ENCODE data around the gene MEGF6.

The MEGF6 gene

GRCh38 chr1:3533067-3534048, 78.0 kb downstream of the MEGF6 start:
- DNase-seq: no peak

DNA sequence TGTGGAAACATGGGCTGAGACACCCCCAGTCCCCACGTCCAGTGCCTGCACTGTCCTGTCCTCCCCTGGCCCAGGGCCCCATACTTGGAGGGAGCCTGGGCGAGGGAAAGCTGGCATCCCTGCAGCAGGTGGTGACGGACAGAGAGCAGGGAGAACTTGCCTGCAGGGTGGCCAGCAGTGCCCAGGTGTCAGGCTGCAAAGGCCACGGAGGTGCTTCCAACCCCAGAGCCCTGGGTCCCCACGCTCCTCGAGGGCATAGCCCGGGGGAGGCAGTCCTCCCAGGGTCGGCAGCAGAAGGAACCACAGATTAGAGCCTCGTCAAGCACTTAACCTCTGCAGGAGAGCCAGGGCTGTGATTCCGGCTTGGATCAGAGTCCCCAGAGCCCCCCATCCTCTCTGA, 79.4 kb downstream of the MEGF6 start:
- no peak for DNase-seq

DNA sequence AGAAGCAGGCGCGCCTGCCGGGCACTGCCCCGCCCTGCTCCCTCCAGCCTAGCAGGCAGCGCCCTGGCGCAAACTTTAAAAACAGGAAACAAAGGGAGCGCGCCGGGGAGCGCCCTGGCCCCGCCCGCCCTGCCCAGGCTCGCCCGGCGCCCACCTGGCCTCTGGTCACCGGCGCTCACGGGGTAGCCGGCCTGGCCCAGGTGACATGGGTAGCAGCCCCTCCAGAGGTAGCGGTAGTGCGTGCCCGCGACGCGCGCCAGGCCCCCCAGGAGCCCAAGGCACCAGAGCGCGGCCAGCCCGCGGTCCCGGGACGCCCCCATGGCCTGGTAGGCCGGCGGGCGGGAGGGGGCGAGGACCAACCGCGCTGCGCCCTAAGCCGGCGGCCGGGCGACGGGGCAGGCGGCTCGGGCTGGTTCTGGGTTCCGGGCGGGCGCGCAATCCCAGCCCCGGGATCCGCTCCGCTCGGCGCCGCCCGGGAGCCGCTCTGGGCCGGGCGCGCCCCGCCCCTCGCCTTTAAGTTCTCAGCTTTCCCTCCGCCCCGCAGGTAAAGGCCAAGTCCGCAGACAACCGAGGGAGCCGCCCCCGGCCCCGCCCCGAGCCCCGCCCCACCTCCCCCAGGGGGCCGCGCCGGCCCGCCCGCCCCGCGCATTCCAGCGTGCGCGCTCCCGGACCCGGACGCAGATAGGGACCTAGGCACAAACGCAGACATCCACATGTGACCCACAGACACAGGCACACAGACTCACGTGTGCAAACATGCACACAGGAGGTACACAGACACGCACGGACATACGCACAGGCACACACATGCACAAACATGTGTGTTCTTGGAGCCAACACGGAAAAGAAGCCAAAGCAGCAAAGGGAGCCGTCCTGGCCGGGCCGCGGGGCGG, 80.1 kb downstream of the MEGF6 start:
- peak; percentile 77 for DNase-seq

DNA sequence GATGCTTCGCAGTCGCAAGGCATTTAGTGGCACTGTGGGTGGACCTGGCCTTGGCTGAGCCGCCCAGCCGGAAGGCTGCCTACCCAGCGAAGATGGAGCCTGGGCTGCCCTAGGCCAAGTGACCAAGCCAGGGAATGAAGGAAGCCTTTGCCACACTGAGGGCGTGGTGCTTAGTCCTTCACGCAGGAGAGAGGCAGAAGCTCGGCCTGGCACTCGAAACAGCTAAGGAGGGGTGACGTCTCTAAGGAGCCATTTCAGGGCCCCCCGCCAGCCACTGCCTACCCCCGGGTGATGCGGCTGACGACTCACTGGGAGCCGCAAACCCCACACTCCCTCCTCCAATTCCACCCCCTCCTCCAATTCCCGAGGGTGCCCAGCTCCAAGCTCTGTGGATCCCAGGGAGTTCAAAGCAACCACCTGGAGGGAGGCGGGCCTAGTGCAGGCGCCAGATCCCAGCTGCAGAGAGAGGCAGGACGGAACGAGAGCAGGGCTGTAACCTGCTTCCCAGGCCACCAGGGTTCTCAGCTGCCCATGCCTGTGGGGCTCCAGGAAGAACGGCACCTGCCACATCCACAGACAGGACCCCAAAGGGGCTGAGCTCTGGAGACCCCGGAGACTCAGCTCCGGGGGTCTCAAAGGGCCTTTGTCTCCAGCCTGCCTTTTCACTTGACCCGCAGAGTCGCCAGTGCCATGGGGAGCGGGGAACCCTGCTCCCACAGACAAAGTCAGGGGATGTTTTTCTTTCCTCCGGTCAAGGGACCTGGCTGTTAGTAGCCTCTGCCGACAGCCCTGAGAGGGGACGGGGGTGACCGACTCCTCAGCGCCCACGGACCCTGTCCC, 81.0 kb downstream of the MEGF6 start:
- DNase-seq: peak; percentile 88

GRCh38 chr1:3529099-3529729, 82.1 kb downstream of the MEGF6 start:
- no peak for DNase-seq

DNA sequence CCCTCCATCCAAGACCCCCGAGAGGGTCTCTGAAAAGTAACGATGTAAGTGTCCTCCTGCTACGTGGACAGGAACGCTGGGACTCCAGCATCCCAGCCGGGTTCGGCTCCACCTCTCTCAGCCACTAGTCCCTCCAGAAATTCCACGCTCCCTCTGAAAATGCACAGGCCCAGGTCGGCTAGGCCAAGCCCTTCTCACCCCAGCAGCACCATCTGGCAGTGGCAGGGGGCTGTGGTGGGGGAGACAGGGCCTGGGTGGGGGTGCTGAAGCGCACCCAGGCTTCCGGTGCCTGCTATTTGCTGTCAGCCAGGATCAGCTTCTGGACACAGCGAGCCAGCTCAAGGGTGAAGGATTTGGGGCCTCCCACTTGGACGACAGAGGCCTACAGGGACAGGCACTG, 83.5 kb downstream of the MEGF6 start:
- DNase-seq: no peak

DNA sequence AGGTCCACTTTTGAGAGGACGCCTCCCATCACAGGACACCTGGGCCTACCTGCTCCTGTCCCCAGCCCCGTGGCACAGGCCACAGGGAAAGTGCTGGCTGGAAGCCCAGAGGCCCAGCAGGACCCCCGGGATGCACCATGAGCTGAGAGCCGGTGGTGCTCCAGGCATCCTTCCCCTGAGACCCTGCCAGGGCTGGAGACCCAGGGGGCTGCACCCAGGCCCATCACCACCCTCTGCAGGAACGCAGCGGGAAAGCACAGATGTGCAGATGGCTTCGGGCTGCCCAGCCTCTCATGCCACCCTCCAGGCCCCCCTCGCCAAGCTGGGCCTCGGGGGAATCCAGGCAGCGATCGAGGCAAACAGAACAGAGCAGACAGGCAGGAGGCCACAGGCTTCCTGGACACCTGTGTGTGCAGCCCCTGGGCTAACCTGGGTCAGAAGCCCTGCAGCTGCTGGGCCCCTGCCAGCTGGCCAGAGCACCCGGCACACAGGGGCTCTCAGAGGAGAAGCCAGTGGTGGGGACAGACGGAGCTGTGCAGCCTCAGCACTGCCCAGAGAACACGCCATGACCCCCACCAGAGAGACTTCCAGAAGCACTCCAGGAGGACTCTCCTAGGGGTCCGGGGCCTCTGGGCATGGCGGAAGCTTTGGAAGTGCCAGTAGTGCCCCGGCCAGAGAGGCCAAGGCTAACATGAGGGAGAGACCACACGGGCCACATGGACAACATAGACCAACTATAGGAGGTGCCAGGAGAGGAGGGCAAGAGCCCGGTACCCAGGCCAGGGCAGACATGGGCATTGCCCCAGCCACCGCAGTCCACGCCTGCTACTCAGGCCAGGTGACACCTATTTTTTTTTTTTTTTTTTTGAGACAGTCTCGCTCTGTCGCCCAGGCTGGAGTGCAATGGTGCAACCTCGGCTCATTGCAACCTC, 85.5 kb downstream of the MEGF6 start:
- peak; percentile 27 for DNase-seq

- DNase-seq: no peak
These were observed 86.6 kb downstream of the MEGF6 start for GRCh38 chr1:3524556-3525203.

GRCh38 chr1:3523980-3524379, 87.3 kb downstream of the MEGF6 start:
- DNase-seq: no peak

DNA sequence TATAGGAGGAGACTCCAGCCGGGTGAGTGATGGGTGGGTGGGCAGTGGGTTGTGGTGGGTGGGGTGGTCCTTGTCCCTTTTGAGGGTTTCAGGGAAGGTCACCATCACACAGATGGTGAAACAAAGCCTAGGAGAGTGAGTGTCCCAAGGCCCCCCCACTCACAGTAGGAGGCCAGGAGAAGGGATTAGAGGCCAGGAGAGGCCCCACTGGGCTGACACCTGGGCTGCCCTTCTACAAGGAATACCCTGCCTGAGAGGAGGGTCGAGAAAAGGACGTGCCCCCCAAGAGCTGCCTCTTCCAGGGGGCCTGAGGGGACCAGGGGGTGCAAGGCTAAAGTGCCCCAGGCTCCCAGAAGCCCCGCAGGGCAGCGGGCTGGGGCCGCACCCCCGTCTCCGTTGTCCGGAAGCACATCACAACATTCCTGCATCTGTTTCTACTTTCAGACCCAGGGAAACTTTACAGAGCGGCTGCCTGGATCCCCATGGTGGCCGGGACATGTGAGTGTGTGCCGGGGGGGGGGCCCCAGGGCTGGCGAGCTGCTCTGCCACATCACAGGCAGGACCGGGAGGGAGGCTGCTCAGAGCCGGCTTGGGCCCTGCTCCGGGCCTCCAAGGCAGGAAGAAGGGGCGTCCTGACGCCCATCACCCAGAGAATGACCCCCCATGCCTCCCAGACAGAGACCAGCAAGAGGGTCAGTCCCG, 88.6 kb downstream of the MEGF6 start:
- no peak for DNase-seq

GRCh38 chr1:3522112-3522511, 89.2 kb downstream of the MEGF6 start:
- DNase-seq: no peak

- DNase-seq: peak; percentile 79
These were observed 89.9 kb downstream of the MEGF6 start for GRCh38 chr1:3521426-3521825.

- no peak for DNase-seq
These were observed 90.6 kb downstream of the MEGF6 start for GRCh38 chr1:3520419-3521378.

DNA sequence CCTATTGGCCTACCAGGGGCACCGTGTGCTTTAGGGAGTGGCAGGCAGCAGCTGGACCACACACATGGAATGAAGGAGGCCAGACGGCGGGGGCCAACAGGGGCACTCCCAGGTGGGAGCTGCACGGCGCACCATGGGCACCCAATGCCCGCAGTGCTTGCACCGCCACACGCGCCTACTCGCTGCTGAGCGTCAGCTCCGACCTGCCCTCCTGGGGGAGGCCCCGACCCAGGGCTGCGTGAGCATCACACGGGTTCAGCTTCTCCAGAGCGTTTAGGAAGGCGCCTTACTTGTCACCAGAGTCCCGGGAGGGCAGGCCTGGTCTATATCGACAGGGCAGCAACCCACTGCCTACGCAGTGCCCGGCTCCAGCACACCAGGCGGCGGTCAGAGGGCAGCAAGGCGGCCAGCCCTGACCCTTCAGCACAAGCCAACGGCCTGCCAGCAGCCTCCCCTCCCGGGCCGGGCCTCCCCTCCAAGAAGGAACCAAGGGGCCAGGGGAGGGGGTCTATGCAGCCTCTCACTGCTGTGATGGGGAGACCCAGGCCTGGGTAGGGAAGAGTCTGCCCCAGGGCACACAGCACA, 91.9 kb downstream of the MEGF6 start:
- DNase-seq: no peak

DNA sequence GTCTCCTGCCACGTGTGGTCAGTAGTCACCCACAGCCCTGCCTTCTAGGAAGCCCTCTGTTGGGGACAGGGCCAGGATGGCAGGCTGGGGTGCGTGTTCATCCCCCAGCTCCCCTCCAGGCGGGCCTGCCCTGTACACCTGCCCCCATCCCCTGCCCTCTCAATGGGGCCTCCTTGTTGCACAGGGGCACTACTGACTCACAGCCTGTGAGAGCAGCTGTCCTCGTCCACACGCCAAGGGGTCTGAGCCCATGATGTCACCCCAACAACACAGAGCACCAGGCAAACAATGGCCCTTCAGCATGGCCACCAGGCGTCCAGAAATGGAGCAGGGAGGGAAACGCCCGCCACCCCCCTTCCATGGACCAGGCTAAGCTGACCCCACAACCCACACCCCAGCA, 92.6 kb downstream of the MEGF6 start:
- no peak for DNase-seq

GRCh38 chr1:3518256-3518655, 93.1 kb downstream of the MEGF6 start:
- no peak for DNase-seq

DNA sequence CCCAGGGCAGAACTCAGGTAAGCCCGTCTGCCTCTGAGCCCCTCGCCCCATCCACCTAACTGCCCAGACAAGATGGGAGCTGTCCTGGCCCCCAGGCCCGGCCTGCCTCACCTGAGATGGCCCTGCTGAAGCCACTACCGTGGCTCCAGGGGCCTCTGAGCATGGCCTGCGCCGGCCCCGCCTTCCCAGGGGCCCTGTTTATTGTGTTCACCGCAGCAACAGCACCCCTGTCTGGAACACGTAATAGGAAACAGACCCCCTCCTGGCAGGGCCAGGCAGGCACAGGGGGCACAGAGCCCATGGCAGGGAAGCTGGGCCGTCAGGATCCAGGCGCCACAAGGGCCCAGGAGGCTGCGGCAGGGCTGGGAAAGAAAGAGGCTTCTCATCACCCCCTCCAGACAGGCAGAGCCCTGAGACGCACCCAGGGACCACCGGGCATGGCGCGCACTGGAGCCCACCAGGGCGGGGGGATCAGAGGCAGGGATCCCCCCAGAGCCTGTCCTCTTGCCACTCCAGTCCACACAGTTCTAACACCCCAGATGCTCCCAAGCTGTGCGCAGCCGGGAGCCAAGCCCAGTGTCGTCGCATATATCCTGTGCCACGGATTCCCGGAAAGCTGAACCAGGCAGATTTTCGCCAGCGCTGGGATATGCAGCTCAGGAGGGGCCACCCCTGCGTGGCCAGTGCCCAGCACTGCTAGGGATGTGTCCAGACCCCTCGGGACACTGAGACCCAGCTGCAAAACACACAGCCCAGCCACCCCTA, 94.2 kb downstream of the MEGF6 start:
- no peak for DNase-seq

DNA sequence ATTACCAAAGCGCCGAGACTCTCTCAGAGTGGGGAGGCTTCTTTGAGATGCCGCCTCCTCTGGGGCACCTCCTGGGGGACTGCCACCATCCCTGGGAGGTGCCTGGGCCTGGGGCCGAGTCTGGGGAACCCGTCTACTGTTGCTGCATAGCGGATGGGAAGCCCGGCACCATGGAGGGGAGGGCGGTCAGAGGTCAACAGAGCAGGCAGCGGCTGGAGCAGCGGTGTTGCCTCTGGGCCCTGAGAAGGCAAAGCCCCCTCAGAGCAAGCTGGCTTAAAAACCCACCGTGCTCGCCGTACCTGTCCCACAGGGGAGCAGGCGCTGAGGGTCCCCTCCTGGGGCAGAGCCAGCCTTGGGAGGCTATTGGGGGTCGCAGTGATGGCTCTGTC, 94.8 kb downstream of the MEGF6 start:
- no peak for DNase-seq

Measured in NCI-H2171 (cell line).